ENCODE results near the gene OSBPL5.

OSBPL5 gene

GRCh38 chr11:3197878-3198528 lies 32.9 kb upstream of the OSBPL5 start:
- no peak for DNase-seq

GRCh38 chr11:3197044-3197695 lies 32.1 kb upstream of the OSBPL5 start:
- DNase-seq = no peak

GRCh38 chr11:3196161-3197043 lies 31.3 kb upstream of the OSBPL5 start:
- DNase-seq = no peak

GRCh38 chr11:3195251-3196160 lies 30.4 kb upstream of the OSBPL5 start:
- DNase-seq = no peak

- DNase-seq = no peak
These were observed 29.1 kb upstream of the OSBPL5 start for GRCh38 chr11:3194016-3194816.

GRCh38 chr11:3193373-3194015 lies 28.4 kb upstream of the OSBPL5 start:
- DNase-seq = no peak

- no peak for DNase-seq
These were observed 27.6 kb upstream of the OSBPL5 start for GRCh38 chr11:3192511-3193372.

GRCh38 chr11:3191586-3192324 lies 26.6 kb upstream of the OSBPL5 start:
- DNase-seq = no peak

GRCh38 chr11:3190600-3190999 lies 25.5 kb upstream of the OSBPL5 start:
- DNase-seq = peak; percentile 1

- DNase-seq = no peak
These were observed 24.9 kb upstream of the OSBPL5 start for GRCh38 chr11:3189886-3190583.

- peak; percentile 6 for DNase-seq
These were observed 24.2 kb upstream of the OSBPL5 start for GRCh38 chr11:3189196-3189843.

GRCh38 chr11:3188496-3189195 lies 23.5 kb upstream of the OSBPL5 start:
- peak; percentile 4 for DNase-seq

- DNase-seq = peak; percentile 4
These were observed 21.2 kb upstream of the OSBPL5 start for GRCh38 chr11:3186166-3186953.

- no peak for DNase-seq
These were observed 19.7 kb upstream of the OSBPL5 start for GRCh38 chr11:3184732-3185347.

GRCh38 chr11:3183523-3183922 lies 18.4 kb upstream of the OSBPL5 start:
- peak; percentile 1 for DNase-seq

- peak; percentile 4 for DNase-seq
These were observed 17.3 kb upstream of the OSBPL5 start for GRCh38 chr11:3182462-3182852.

Measured in activated naive CD4-positive, alpha-beta T cell treated with anti-CD3 and anti-CD28 coated beads, Interleukin-2, amount 50 U/mL, for 16 hours (primary cell).